Prostate gland (tissue), 2 donors: ENCODE measurements around the gene TRIO. TPM values are rescaled to one million over a fixed set of nuclear protein-coding genes. Genes with fewer than 3 reads are reported as not detected.

ENCODE experiments used
- DNase-seq: peaks from one replicate; pipeline ENCODE4 v3.0.0-alpha.2; 2019; ENCODE audit warnings: low spot score
- H3K27ac ChIP-seq, 2 donors: fragments of 200-600 bp; sonication (generic); 2 replicates each; pipeline ENCODE4 v1.5.1; 2017 to 2019
- H3K27me3 ChIP-seq: fragments of 200-600 bp; sonication (generic); replicated peaks from 2 replicates; pipeline ENCODE4 v1.5.1; 2019; ENCODE audit not compliant: insufficient read depth
- H3K36me3 ChIP-seq, 2 donors: fragments of 200-600 bp; sonication (generic); 1 replicate in 1 of 2; 2 replicates in 1 of 2; pipeline versions ENCODE4 v1.5.1 to v1.8.1; 2017 to 2019
- H3K4me1 ChIP-seq: fragments of 200-600 bp; sonication (generic); replicated peaks from 2 replicates; pipeline ENCODE4 v1.5.1; 2019
- H3K4me3 ChIP-seq, 2 donors: fragments of 200-600 bp; sonication (generic); 2 replicates each; pipeline ENCODE4 v1.5.1; 2017 to 2019
- H3K9me3 ChIP-seq: fragments of 200-600 bp; sonication (generic); 2 replicates; pipeline ENCODE4 v1.5.1; 2017
- POLR2A ChIP-seq: fragments of 450-650 bp; IDR thresholded peaks from one replicate; pipeline ENCODE4 v1.6.1; 2016; ENCODE audit warnings: antibody characterized with exemption, mild to moderate bottlenecking
- POLR2AphosphoS5 ChIP-seq: sonication (generic); formaldehyde crosslinking; IDR thresholded peaks from one replicate; pipeline ENCODE4 v1.6.1; 2017; ENCODE audit warnings: antibody characterized with exemption
- WGBS: methylation state at CpG from one replicate; pipeline ENCODE4 v1.1.5; 2018; 5-methylcytosine and 5-hydroxymethylcytosine counted together
- intact Hi-C: fragments of 100-400 bp; cut with DNase I; formaldehyde crosslinking; loops from one replicate; pipeline ENCODE4 v1.14.2; 2022
- total RNA-seq, 2 donors: library from RNA; depleted of rRNA; stranded (reverse); fragments of >200 nt; gene quantifications; one replicate each; pipeline ENCODE4 v1.1.0, GENCODE V29; 2016
- TF ChIP-seq, protein P1 (sequence below), 4 experiments: fragments of 200-600 bp in 2 of 4; fragments of 450-650 bp in 2 of 4; sonication (generic) in 2 of 4; IDR thresholded peaks; 1 replicate in 3 of 4; 2 replicates in 1 of 4; pipeline ENCODE4 v1.5.1; 2016 to 2019; ENCODE audit warnings: antibody characterized with exemption in 4 of 4, mild to moderate bottlenecking in 2 of 4, moderate library complexity in 2 of 4

The TRIO gene
- total RNA-seq, 2 donors from 2014 or later, result 90.3 to 197 TPM

DNA sequence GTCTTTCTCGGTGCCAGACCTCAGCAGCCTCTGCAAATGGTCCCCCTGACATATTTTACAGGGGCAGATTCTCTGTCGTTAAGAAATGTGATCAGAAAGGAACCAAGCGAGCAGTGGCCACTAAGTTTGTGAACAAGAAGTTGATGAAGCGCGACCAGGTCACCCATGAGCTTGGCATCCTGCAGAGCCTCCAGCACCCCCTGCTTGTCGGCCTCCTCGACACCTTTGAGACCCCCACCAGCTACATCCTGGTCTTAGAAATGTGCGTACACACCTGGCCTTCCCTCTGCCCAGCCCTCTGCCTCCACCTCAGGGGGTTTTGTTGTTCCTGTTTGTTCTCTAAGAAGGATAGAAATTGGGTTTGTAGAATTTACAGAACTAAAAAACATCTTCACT is 361.2 kb downstream of the TRIO start:
- no peak for DNase-seq
- Histone ChIP-seq H3K27ac (no peak overlapping the region), H3K4me3 (no peak overlapping the region), H3K27me3 (no peaks in the 10 kb centered on the region), H3K4me1 (no peaks in the 10 kb centered on the region), H3K36me3 (no peaks in the 10 kb centered on the region), H3K9me3 (no peaks in the 10 kb centered on the region)
- 88% methylated on average over 8 of the region's 8 CpGs for WGBS
- TF ChIP-seq POLR2A (no peak), POLR2AphosphoS5 (no peak)
- TF ChIP-seq, protein P1, sequence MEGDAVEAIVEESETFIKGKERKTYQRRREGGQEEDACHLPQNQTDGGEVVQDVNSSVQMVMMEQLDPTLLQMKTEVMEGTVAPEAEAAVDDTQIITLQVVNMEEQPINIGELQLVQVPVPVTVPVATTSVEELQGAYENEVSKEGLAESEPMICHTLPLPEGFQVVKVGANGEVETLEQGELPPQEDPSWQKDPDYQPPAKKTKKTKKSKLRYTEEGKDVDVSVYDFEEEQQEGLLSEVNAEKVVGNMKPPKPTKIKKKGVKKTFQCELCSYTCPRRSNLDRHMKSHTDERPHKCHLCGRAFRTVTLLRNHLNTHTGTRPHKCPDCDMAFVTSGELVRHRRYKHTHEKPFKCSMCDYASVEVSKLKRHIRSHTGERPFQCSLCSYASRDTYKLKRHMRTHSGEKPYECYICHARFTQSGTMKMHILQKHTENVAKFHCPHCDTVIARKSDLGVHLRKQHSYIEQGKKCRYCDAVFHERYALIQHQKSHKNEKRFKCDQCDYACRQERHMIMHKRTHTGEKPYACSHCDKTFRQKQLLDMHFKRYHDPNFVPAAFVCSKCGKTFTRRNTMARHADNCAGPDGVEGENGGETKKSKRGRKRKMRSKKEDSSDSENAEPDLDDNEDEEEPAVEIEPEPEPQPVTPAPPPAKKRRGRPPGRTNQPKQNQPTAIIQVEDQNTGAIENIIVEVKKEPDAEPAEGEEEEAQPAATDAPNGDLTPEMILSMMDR (IDR thresholded peaks at IDR 0.05), result no peak
- intact Hi-C loops, result no loop called here

- no peak overlapping the region for H3K27ac ChIP-seq
- DNase-seq, result no peak
- H3K27me3 ChIP-seq, result no peaks in the 10 kb centered on the region
- intact Hi-C loops, result no loop called here
- no peaks in the 10 kb centered on the region for H3K4me1 ChIP-seq
- WGBS, result 88% methylated on average over 11 of the region's 11 CpGs
- no peak for TF ChIP-seq POLR2A
- TF ChIP-seq POLR2AphosphoS5, result no peak
- TF ChIP-seq, protein P1 (IDR thresholded peaks at IDR 0.05), result no peak
- no peaks in the 10 kb centered on the region for H3K36me3 ChIP-seq
- H3K9me3 ChIP-seq, result no peaks in the 10 kb centered on the region
- no peak overlapping the region for H3K4me3 ChIP-seq
Observed at GRCh38 chr5:14504816-14505215, 361.7 kb downstream of the TRIO start.

GRCh38 chr5:14505310-14506139 is 362.4 kb downstream of the TRIO start:
- Histone ChIP-seq H3K9me3 (no peaks in the 10 kb centered on the region), H3K36me3 (no peaks in the 10 kb centered on the region), H3K4me3 (no peak overlapping the region), H3K4me1 (no peaks in the 10 kb centered on the region), H3K27ac (no peak overlapping the region), H3K27me3 (no peaks in the 10 kb centered on the region)
- intact Hi-C loops, result no loop called here
- DNase-seq, result no peak
- 86% methylated on average over 23 of the region's 23 CpGs for WGBS
- TF ChIP-seq, protein P1 (IDR thresholded peaks at IDR 0.05), result no peak
- no peak for TF ChIP-seq POLR2AphosphoS5
- no peak for TF ChIP-seq POLR2A

DNA sequence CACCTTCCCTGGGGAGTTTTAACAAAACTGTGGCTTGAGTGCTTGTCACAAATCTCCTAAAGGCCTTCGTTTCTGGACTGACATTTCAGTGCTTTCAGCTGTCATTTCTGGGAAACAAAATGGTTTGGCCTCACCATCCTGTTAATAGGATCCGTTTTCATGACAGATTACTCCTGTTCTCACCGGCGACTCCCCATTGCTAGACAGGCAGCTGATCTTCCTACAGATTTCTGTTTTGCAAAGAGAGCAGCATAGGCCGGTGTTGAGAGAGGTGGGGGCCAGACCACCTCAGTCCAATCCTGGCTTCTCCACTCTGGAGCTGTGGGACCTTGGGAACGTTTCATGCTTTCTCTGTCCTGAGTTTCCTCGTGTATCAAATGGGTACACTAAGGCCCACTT is 363.0 kb downstream of the TRIO start:
- intact Hi-C loops, result no loop called here
- no peaks in the 10 kb centered on the region for H3K4me1 ChIP-seq
- no peaks in the 10 kb centered on the region for H3K9me3 ChIP-seq
- no peaks in the 10 kb centered on the region for H3K36me3 ChIP-seq
- TF ChIP-seq, protein P1 (IDR thresholded peaks at IDR 0.05), result no peak
- no peak for TF ChIP-seq POLR2A
- no peak overlapping the region for H3K27ac ChIP-seq
- H3K27me3 ChIP-seq, result no peaks in the 10 kb centered on the region
- DNase-seq, result no peak
- 70% methylated on average over 7 of the region's 7 CpGs for WGBS
- no peak overlapping the region for H3K4me3 ChIP-seq

- H3K27me3 ChIP-seq, result no peaks in the 10 kb centered on the region
- H3K9me3 ChIP-seq, result no peaks in the 10 kb centered on the region
- no peaks in the 10 kb centered on the region for H3K36me3 ChIP-seq
- no peak overlapping the region for H3K27ac ChIP-seq
- no peaks in the 10 kb centered on the region for H3K4me1 ChIP-seq
- no peak for DNase-seq
- H3K4me3 ChIP-seq, result no peak overlapping the region
- TF ChIP-seq POLR2A (no peak), POLR2AphosphoS5 (no peak)
- TF ChIP-seq, protein P1 (IDR thresholded peaks at IDR 0.05), result no peak
- WGBS, result 93% methylated on average over 16 of the region's 16 CpGs
- intact Hi-C loops, result no loop called here
Observed at GRCh38 chr5:14506661-14507060, 363.5 kb downstream of the TRIO start.
